B cell (primary cell): Measurements from ENCODE around the gene MKRN2. TPM values are rescaled to one million over a fixed set of nuclear protein-coding genes. Genes with fewer than 3 reads are reported as not detected.

Experiments used
- ATAC-seq: fragments of 200-7000 bp; cut with Tn5 transposase; one replicate; pipeline ENCODE4 v1.10.0; 2021; ENCODE audit warnings: low read depth, mild to moderate bottlenecking, moderate number of reproducible peaks, moderate library complexity
- CTCF ChIA-PET: fragments of 350-600 bp; sonication (Branson Sonifier 250); formaldehyde crosslinking; loops from one replicate; lab custom pipeline; 2021; ENCODE audit warnings: antibody characterized with exemption, inconsistent platforms; lab: Charles Lee
- POLR2A ChIA-PET: fragments of 350-600 bp; sonication (Branson Sonifier 250); formaldehyde crosslinking; loops from one replicate; lab custom pipeline; 2021; ENCODE audit warnings: antibody characterized with exemption; lab: Charles Lee
- DNase-seq: peaks from one replicate; pipeline ENCODE4 v3.0.0; 2013
- H2AFZ ChIP-seq: 2 replicates; pipeline ENCODE4 v1.6.1; 2012; ENCODE audit warnings: mild to moderate bottlenecking, low read depth, low read length; ENCODE audit not compliant: insufficient read depth, poor library complexity, severe bottlenecking
- H3K27ac ChIP-seq, 2 donors: 1 replicate in 1 of 2; 2 replicates in 1 of 2; pipeline ENCODE4 v1.5.1; 2012 to 2013; ENCODE audit warnings: low read length in 2 of 2, mild to moderate bottlenecking in 2 of 2, moderate library complexity in 1 of 2
- H3K27me3 ChIP-seq, 4 experiments: fragments of 200-600 bp in 1 of 4; sonication (generic) in 1 of 4; replicated peaks in 1 of 4; 1 replicate in 2 of 4; 2 replicates in 2 of 4; pipeline versions ENCODE4 v1.6.1 to v1.7.0; 2013 to 2016; ENCODE audit warnings: low read length in 3 of 4, mild to moderate bottlenecking in 2 of 4, mixed read lengths in 1 of 4, moderate library complexity in 1 of 4; ENCODE audit not compliant: insufficient read depth in 4 of 4, control insufficient read depth in 3 of 4; ENCODE audit errors: control extremely low read depth in 1 of 4
- H3K36me3 ChIP-seq, 2 experiments: replicated peaks in 1 of 2; 1 replicate in 1 of 2; 2 replicates in 1 of 2; pipeline versions ENCODE4 v1.6.1 to v1.7.1; 2013; ENCODE audit warnings: low read length in 1 of 2; ENCODE audit not compliant: insufficient read depth in 2 of 2, control insufficient read depth in 1 of 2; ENCODE audit errors: control extremely low read depth in 1 of 2, extremely low read depth in 1 of 2
- H3K4me1 ChIP-seq, 2 donors: fragments of 200-600 bp in 1 of 2; sonication (generic) in 1 of 2; 1 replicate in 1 of 2; 2 replicates in 1 of 2; pipeline versions ENCODE4 v1.5.1 to v1.6.1; 2013 to 2017; ENCODE audit warnings: low read length in 2 of 2; ENCODE audit not compliant: control insufficient read depth in 2 of 2, insufficient read depth in 2 of 2
- H3K4me2 ChIP-seq: replicated peaks from 2 replicates; pipeline ENCODE3; 2012; ENCODE audit warnings: mild to moderate bottlenecking, low read depth, low read length; ENCODE audit not compliant: poor library complexity, severe bottlenecking
- H3K4me3 ChIP-seq, 5 experiments: fragments of 200-600 bp in 1 of 5; sonication (generic) in 1 of 5; 1 replicate in 3 of 5; 2 replicates in 2 of 5; pipeline versions ENCODE4 v1.5.1 to v1.7.0; 2011 to 2016; ENCODE audit warnings: low read length in 4 of 5, mild to moderate bottlenecking in 4 of 5, low read depth in 2 of 5, control low read depth in 1 of 5, moderate library complexity in 1 of 5; ENCODE audit not compliant: insufficient read depth in 1 of 5; ENCODE audit errors: control extremely low read depth in 1 of 5, extremely low read depth in 1 of 5
- H3K79me2 ChIP-seq: fragments of 200-600 bp; sonication (generic); one replicate; pipeline ENCODE4 v1.6.0; 2016; ENCODE audit warnings: low read length; ENCODE audit not compliant: control insufficient read depth, insufficient read depth
- H3K9ac ChIP-seq: fragments of 200-600 bp; sonication (generic); 2 replicates; pipeline ENCODE4 v1.6.1; 2017; ENCODE audit warnings: mild to moderate bottlenecking, low read length, moderate library complexity
- H3K9me3 ChIP-seq, 3 donors: one replicate each; pipeline versions ENCODE4 v1.6.1 to v1.7.1; 2013; ENCODE audit warnings: low read length in 2 of 3; ENCODE audit not compliant: control insufficient read depth in 2 of 3, insufficient read depth in 1 of 3; ENCODE audit errors: control extremely low read depth in 1 of 3
- H4K20me1 ChIP-seq: 2 replicates; pipeline ENCODE4 v1.6.0; 2012; ENCODE audit warnings: mild to moderate bottlenecking, low read length; ENCODE audit not compliant: insufficient read depth, control insufficient read depth, poor library complexity, severe bottlenecking
- H3K27ac Mint-ChIP-seq: one replicate; pipeline ENCODE4 v1.8.0; 2021; ENCODE audit warnings: mixed read lengths
- H3K27me3 Mint-ChIP-seq: one replicate; pipeline ENCODE4 v1.8.0; 2021; ENCODE audit warnings: mixed read lengths
- H3K4me1 Mint-ChIP-seq: one replicate; pipeline ENCODE4 v1.8.0; 2021; ENCODE audit warnings: mixed read lengths
- H3K4me3 Mint-ChIP-seq: one replicate; pipeline ENCODE4 v1.8.0; 2021; ENCODE audit warnings: mixed read lengths
- H3K9me3 Mint-ChIP-seq: one replicate; pipeline ENCODE4 v1.8.0; 2022; ENCODE audit warnings: mixed read lengths; ENCODE audit not compliant: insufficient read depth
- EZH2 ChIP-seq: IDR thresholded peaks from 2 replicates; pipeline ENCODE4 v1.6.1; 2012; ENCODE audit warnings: borderline replicate concordance, low read depth, mild to moderate bottlenecking, moderate library complexity, low read length; ENCODE audit not compliant: insufficient read depth, poor library complexity, severe bottlenecking
- WGBS: methylation state at CpG from one replicate; pipeline ENCODE4 v1.1.5; 2013; ENCODE audit warnings: missing lambda C conversion rate; ENCODE audit not compliant: insufficient coverage; 5-methylcytosine and 5-hydroxymethylcytosine counted together
- intact Hi-C: fragments of 100-400 bp; cut with micrococcal nuclease; formaldehyde crosslinking; loops from one replicate; pipeline ENCODE4 v1.10.0; 2022
- polyA plus RNA-seq: library from polyadenylated mRNA; depleted of rRNA; stranded (reverse); fragments of >200 nt; gene quantifications from 2 replicates; pipeline ENCODE4 v1.2.3, GENCODE V29; 2012
- small RNA-seq: library from RNA; depleted of rRNA; stranded (forward); fragments of <200 nt; gene quantifications from one replicate; pipeline ENCODE3, GENCODE V24; 2012; ENCODE audit warnings: low replicate concordance, low read depth; ENCODE audit not compliant: insufficient read length
- total RNA-seq, 2 donors: library from RNA; stranded (reverse); fragments of 120-200 nt in 1 of 2; gene quantifications; 1 replicate in 1 of 2; 2 replicates in 1 of 2; pipeline versions ENCODE4 v1.2.3 to v1.2.4, GENCODE V29; 2013 to 2022
- TF ChIP-seq, protein P1 (sequence below): fragments of 200-600 bp; IDR thresholded peaks from one replicate; pipeline ENCODE4 v1.8.0; 2022; ENCODE audit warnings: antibody characterized with exemption, mild to moderate bottlenecking

Gene MKRN2
- total and polyA plus RNA-seq, 2 donors (not counting 1 experiment from before 2014, with no cell fraction given) = 21.5 to 25.9 TPM

DNA sequence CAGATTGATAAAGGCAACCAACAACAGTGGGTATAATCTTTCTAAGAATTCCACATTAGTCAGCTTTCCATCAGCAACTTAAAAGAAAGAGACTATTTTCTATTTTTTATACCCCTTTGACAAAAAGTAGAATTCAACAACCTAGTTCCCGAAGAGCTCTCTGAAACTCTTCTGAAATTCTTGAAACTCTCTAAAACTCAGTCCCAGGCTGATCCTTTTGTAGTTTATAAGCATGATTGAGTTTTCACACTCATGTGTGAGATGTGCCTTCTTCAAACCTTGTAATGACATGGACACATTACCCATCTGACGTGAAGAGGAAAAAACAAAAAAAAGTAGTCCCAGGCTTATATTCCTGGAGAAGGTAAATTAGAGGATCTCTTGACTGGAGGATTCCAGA, 75.6 kb downstream of the MKRN2 start:
- no peak overlapping the region for H3K4me3 ChIP-seq
- H3K9me3 ChIP-seq = no peaks in the 10 kb centered on the region
- CTCF ChIA-PET = no interaction called here
- peaks cover 100% of the 10 kb centered on the region for H3K79me2 ChIP-seq
- H4K20me1 ChIP-seq = peaks cover 78% of the 10 kb centered on the region
- no peak for TF ChIP-seq EZH2
- TF ChIP-seq, protein P1, sequence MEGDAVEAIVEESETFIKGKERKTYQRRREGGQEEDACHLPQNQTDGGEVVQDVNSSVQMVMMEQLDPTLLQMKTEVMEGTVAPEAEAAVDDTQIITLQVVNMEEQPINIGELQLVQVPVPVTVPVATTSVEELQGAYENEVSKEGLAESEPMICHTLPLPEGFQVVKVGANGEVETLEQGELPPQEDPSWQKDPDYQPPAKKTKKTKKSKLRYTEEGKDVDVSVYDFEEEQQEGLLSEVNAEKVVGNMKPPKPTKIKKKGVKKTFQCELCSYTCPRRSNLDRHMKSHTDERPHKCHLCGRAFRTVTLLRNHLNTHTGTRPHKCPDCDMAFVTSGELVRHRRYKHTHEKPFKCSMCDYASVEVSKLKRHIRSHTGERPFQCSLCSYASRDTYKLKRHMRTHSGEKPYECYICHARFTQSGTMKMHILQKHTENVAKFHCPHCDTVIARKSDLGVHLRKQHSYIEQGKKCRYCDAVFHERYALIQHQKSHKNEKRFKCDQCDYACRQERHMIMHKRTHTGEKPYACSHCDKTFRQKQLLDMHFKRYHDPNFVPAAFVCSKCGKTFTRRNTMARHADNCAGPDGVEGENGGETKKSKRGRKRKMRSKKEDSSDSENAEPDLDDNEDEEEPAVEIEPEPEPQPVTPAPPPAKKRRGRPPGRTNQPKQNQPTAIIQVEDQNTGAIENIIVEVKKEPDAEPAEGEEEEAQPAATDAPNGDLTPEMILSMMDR = no peak
- H3K4me3 Mint-ChIP-seq = no peak overlapping the region
- no peak for DNase-seq
- no peak overlapping the region for H3K27ac Mint-ChIP-seq
- POLR2A ChIA-PET = interaction anchor here (0.6 kb wide), 1 partner anchor 9 kb away, joined by 3 read pairs; no protein-coding TSS in a partner anchor
- no peaks in the 10 kb centered on the region for H3K9me3 Mint-ChIP-seq
- no peaks in the 10 kb centered on the region for H3K27me3 Mint-ChIP-seq
- intact Hi-C loops = no loop called here
- no peak overlapping the region for H2AFZ ChIP-seq
- peaks cover 4 to 9% of the 10 kb centered on the region in 2 donors for H3K4me1 ChIP-seq
- H3K4me2 ChIP-seq = no peak overlapping the region
- peaks cover 0 to 10% of the 10 kb centered on the region in 2 experiments for H3K36me3 ChIP-seq
- ATAC-seq = no peak
- H3K27ac ChIP-seq = no peak overlapping the region
- H3K27me3 ChIP-seq = no peaks in the 10 kb centered on the region
- WGBS = no CpG with 5 or more reads among the region's 2 CpGs
- no peak overlapping the region for H3K9ac ChIP-seq
- peaks cover 46% of the 10 kb centered on the region for H3K4me1 Mint-ChIP-seq

DNA sequence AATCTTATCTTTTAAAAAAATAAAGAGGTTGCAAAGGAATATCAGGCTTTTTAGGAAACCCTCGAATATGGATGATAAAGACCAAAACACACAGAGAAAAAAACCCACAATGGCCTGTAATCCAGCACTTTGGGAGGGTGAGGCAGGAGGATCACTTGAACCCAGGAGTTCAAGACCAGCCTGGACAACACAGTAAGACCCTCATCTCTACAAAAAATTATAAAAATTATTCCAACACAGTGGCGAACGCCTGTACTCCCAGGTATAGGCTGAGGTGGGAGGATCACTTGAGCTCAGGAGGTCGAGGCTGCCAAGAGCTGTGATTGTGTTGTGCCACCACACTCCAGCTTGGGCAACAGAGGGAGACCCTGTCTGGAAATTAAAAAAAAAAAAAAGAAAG, 76.2 kb downstream of the MKRN2 start:
- Mint-ChIP-seq H3K27me3 (no peaks in the 10 kb centered on the region), H3K9me3 (no peaks in the 10 kb centered on the region), H3K27ac (no peak overlapping the region), H3K4me1 (peaks cover 48% of the 10 kb centered on the region), H3K4me3 (no peak overlapping the region)
- DNase-seq (no peak), ATAC-seq (no peak)
- ChIA-PET CTCF (no interaction called here), POLR2A (interaction anchor here (0.7 kb wide), 1 partner anchor 787 kb away, joined by 5 read pairs; the partner anchor contains the start of gene NUP210)
- Histone ChIP-seq H3K4me1 (peaks cover 4 to 9% of the 10 kb centered on the region in 2 donors), H3K9me3 (no peaks in the 10 kb centered on the region), H3K27me3 (no peaks in the 10 kb centered on the region), H3K4me2 (no peak overlapping the region), H3K36me3 (peaks cover 0 to 10% of the 10 kb centered on the region in 2 experiments), H3K4me3 (no peak overlapping the region), H4K20me1 (peaks cover 83% of the 10 kb centered on the region), H3K27ac (no peak overlapping the region), H3K9ac (no peak overlapping the region), H2AFZ (no peak overlapping the region), H3K79me2 (peaks cover 100% of the 10 kb centered on the region)
- 92% methylated on average over 2 of the region's 4 CpGs for whole genome bisulfite sequencing
- TF ChIP-seq EZH2 = no peak
- TF ChIP-seq, protein P1 = no peak
- intact Hi-C loops = no loop called here

Small RNAs within 50 kb of the gene (small RNA-seq; reads per million reads assigned to genes)
- gene RF00017 (not detected), gene RNA5SP123 (not detected), gene RNU6-377P (not detected)

Other genes with a start within 250 kb of the MKRN2 start
- gene TSEN2, start 72.6 kb upstream of the MKRN2 start, total RNA-seq = 17.6 and 17.9 TPM in 2 replicates
- gene TSEN2, start 72.6 kb upstream of the MKRN2 start, polyA plus RNA-seq = 13.2 and 13.4 TPM in 2 replicates
- gene MKRN2OS, start 11.6 kb upstream of the MKRN2 start, total RNA-seq = not detected in 2 replicates
- gene MKRN2OS, start 11.6 kb upstream of the MKRN2 start, polyA plus RNA-seq = not detected in 2 replicates
- 126 and 135 TPM in 2 replicates for gene RAF1, start 107.0 kb downstream of the MKRN2 start, total RNA-seq
- 84.3 and 128 TPM in 2 replicates for gene RAF1, start 107.0 kb downstream of the MKRN2 start, polyA plus RNA-seq
- not detected in 2 replicates for gene TMEM40, start 202.2 kb downstream of the MKRN2 start, total RNA-seq
- 0.33 and 31.0 TPM in 2 replicates for gene TMEM40, start 202.2 kb downstream of the MKRN2 start, polyA plus RNA-seq
- 1.00 and 1.9 TPM in 2 replicates for gene CAND2, start 239.6 kb downstream of the MKRN2 start, total RNA-seq
- 0.34 and 1.4 TPM in 2 replicates for gene CAND2, start 239.6 kb downstream of the MKRN2 start, polyA plus RNA-seq